SK-N-SH treated with all-trans-retinoic acid at 6 μM for 48 hours (cell line): Measurements from ENCODE around the gene CELF4.

Experiments
- ATAC-seq: fragments of 200-7000 bp; cut with Tn5 transposase; 3 replicates; pipeline ENCODE4 v1.9.1; 2020; ENCODE audit warnings: mild to moderate bottlenecking, moderate library complexity
- ARNTL ChIP-seq: fragments of 450-650 bp; formaldehyde crosslinking; IDR thresholded peaks from 2 replicates; pipeline ENCODE4 v1.5.0; 2020; ENCODE audit warnings: low read depth, mild to moderate bottlenecking, moderate library complexity, borderline replicate concordance
- BACH2 ChIP-seq: fragments of 250-450 bp; sonication (Bioruptor Pico); IDR thresholded peaks from 2 replicates; pipeline ENCODE4 v1.9.0; 2021; ENCODE audit warnings: mild to moderate bottlenecking, borderline replicate concordance
- CREB5 ChIP-seq: fragments of 250-450 bp; sonication (Bioruptor Pico); IDR thresholded peaks from 2 replicates; pipeline ENCODE4 v1.5.1; 2020; ENCODE audit warnings: low read depth, mild to moderate bottlenecking, moderate library complexity
- CSDC2 ChIP-seq: fragments of 250-450 bp; sonication (Bioruptor Pico); IDR thresholded peaks from 2 replicates; pipeline ENCODE4 v1.5.0; 2020; ENCODE audit warnings: mild to moderate bottlenecking, moderate library complexity
- ESRRG ChIP-seq: fragments of 250-450 bp; sonication (Bioruptor Pico); IDR thresholded peaks from 2 replicates; pipeline ENCODE4 v1.6.1; 2021; ENCODE audit warnings: mild to moderate bottlenecking
- GLIS3 ChIP-seq: fragments of 250-450 bp; sonication (Bioruptor Pico); IDR thresholded peaks from 2 replicates; pipeline ENCODE4 v1.5.0; 2020; ENCODE audit warnings: mild to moderate bottlenecking, moderate library complexity
- ISL1 ChIP-seq: fragments of 250-450 bp; sonication (Bioruptor Pico); IDR thresholded peaks from 2 replicates; pipeline ENCODE4 v2.1.2; 2022; ENCODE audit warnings: mild to moderate bottlenecking, moderate library complexity
- OSR1 ChIP-seq: fragments of 250-450 bp; sonication (Bioruptor Pico); IDR thresholded peaks from 2 replicates; pipeline ENCODE4 v1.8.0; 2022; ENCODE audit warnings: moderate library complexity, mild to moderate bottlenecking, inconsistent platforms
- PPARA ChIP-seq: fragments of 250-450 bp; sonication (Bioruptor Pico); IDR thresholded peaks from 2 replicates; pipeline ENCODE4 v1.5.0; 2020; ENCODE audit warnings: mild to moderate bottlenecking, borderline replicate concordance
- RARB ChIP-seq: fragments of 250-450 bp; sonication (Bioruptor Pico); IDR thresholded peaks from 2 replicates; pipeline ENCODE4 v1.8.0; 2021; ENCODE audit warnings: mild to moderate bottlenecking, moderate library complexity
- SNAI2 ChIP-seq: fragments of 250-450 bp; sonication (Bioruptor Pico); IDR thresholded peaks from 2 replicates; pipeline ENCODE4 v1.5.0; 2020; ENCODE audit warnings: mild to moderate bottlenecking, moderate library complexity
- TCF4 ChIP-seq: fragments of 250-450 bp; sonication (Bioruptor Pico); IDR thresholded peaks from 2 replicates; pipeline ENCODE4 v1.8.0; 2021; ENCODE audit warnings: mild to moderate bottlenecking, moderate library complexity, borderline replicate concordance
- TOX ChIP-seq: fragments of 250-450 bp; sonication (Bioruptor Pico); IDR thresholded peaks from 2 replicates; pipeline ENCODE4 v1.8.0; 2021; ENCODE audit warnings: mild to moderate bottlenecking, moderate library complexity, borderline replicate concordance
- TSHZ2 ChIP-seq: fragments of 250-450 bp; sonication (Bioruptor Pico); IDR thresholded peaks from 2 replicates; pipeline ENCODE4 v1.5.0; 2020; ENCODE audit warnings: mild to moderate bottlenecking, moderate library complexity
- ZC3H10 ChIP-seq: fragments of 250-450 bp; sonication (Bioruptor Pico); IDR thresholded peaks from 2 replicates; pipeline ENCODE4 v1.5.1; 2021; ENCODE audit warnings: mild to moderate bottlenecking, moderate library complexity
- ZFP3 ChIP-seq: fragments of 250-450 bp; sonication (Bioruptor Pico); IDR thresholded peaks from 2 replicates; pipeline ENCODE4 v1.5.0; 2020; ENCODE audit warnings: mild to moderate bottlenecking, moderate library complexity
- ZFP30 ChIP-seq: fragments of 450-650 bp; formaldehyde crosslinking; IDR thresholded peaks from 2 replicates; pipeline ENCODE4 v1.5.0; 2022; ENCODE audit warnings: mild to moderate bottlenecking, moderate library complexity
- ZNF565 ChIP-seq: fragments of 450-650 bp; formaldehyde crosslinking; conservative IDR thresholded peaks from 2 replicates; pipeline ENCODE4 v1.5.0; 2020; ENCODE audit warnings: low read depth, mild to moderate bottlenecking, moderate library complexity
- ZNF70 ChIP-seq: fragments of 450-650 bp; formaldehyde crosslinking; IDR thresholded peaks from 2 replicates; pipeline ENCODE4 v1.5.0; 2020; ENCODE audit warnings: mild to moderate bottlenecking, moderate library complexity
- ZNF8 ChIP-seq: fragments of 450-650 bp; formaldehyde crosslinking; IDR thresholded peaks from 2 replicates; pipeline ENCODE4 v1.5.0; 2020; ENCODE audit warnings: mild to moderate bottlenecking, moderate library complexity
- TF ChIP-seq, protein P1 (sequence below): fragments of 250-450 bp; sonication (Bioruptor Pico); IDR thresholded peaks from 2 replicates; pipeline ENCODE4 v1.8.0; 2020; ENCODE audit warnings: mild to moderate bottlenecking, moderate library complexity, borderline replicate concordance
- TF ChIP-seq, protein P2 (sequence below): fragments of 250-450 bp; sonication (Bioruptor Pico); IDR thresholded peaks from 2 replicates; pipeline ENCODE4 v1.5.1; 2021; ENCODE audit warnings: mild to moderate bottlenecking, moderate library complexity

The CELF4 gene

DNA sequence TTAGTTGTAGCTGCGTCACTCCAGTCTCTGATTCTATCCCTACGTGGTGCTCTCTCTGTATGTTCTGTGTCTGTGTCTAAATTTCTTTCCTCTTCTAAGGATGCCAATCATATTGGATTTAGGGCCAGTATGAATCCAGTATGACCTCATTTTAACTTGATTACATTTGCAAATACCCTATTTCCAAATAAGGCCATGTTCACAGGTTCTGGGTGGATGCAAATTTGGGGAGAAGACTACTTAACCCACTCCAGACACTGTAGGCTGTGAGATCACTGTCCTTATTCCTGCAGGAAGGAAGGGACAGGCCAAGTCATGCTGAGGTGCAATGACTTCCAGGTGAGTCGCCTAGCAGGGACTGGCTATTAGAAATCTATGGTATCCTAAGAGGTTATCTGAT, 272.2 kb downstream of the CELF4 start:
- TF ChIP-seq ZFP30 (CRISPR knock-in tag), result no peak
- no peak for TF ChIP-seq TCF4 (CRISPR knock-in tag)
- TF ChIP-seq ARNTL, result no peak
- no peak for TF ChIP-seq RARB
- TF ChIP-seq ZNF565 (CRISPR knock-in tag), result no peak
- TF ChIP-seq OSR1 (CRISPR knock-in tag), result no peak
- no peak for TF ChIP-seq TSHZ2 (CRISPR knock-in tag)
- no peak for TF ChIP-seq SNAI2 (CRISPR knock-in tag)
- TF ChIP-seq CSDC2, result no peak
- TF ChIP-seq CREB5, result no peak
- TF ChIP-seq TOX (CRISPR knock-in tag), result no peak
- TF ChIP-seq ZNF8 (CRISPR knock-in tag), result no peak
- TF ChIP-seq BACH2, result no peak
- TF ChIP-seq, protein P1, sequence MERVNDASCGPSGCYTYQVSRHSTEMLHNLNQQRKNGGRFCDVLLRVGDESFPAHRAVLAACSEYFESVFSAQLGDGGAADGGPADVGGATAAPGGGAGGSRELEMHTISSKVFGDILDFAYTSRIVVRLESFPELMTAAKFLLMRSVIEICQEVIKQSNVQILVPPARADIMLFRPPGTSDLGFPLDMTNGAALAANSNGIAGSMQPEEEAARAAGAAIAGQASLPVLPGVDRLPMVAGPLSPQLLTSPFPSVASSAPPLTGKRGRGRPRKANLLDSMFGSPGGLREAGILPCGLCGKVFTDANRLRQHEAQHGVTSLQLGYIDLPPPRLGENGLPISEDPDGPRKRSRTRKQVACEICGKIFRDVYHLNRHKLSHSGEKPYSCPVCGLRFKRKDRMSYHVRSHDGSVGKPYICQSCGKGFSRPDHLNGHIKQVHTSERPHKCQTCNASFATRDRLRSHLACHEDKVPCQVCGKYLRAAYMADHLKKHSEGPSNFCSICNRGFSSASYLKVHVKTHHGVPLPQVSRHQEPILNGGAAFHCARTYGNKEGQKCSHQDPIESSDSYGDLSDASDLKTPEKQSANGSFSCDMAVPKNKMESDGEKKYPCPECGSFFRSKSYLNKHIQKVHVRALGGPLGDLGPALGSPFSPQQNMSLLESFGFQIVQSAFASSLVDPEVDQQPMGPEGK (CRISPR knock-in tag), result no peak
- no peak for TF ChIP-seq ISL1 (CRISPR knock-in tag)
- TF ChIP-seq, all 23 proteins: peak for 0
- ATAC-seq, result no peak

GRCh38 chr18:37289423-37289822, 276.2 kb downstream of the CELF4 start:
- TF ChIP-seq ESRRG (CRISPR knock-in tag) (no peak), TOX (CRISPR knock-in tag) (no peak), ZFP3 (CRISPR knock-in tag) (no peak), BACH2 (no peak), GLIS3 (no peak), PPARA (CRISPR knock-in tag) (no peak), TCF4 (CRISPR knock-in tag) (no peak), ZNF70 (CRISPR knock-in tag) (no peak), SNAI2 (CRISPR knock-in tag) (no peak), ZFP30 (CRISPR knock-in tag) (no peak), CREB5 (no peak), ZNF8 (CRISPR knock-in tag) (no peak), ARNTL (no peak), ZC3H10 (CRISPR knock-in tag) (no peak), OSR1 (CRISPR knock-in tag) (no peak)
- TF ChIP-seq, protein P1 (CRISPR knock-in tag), result no peak
- no peak for ATAC-seq

DNA sequence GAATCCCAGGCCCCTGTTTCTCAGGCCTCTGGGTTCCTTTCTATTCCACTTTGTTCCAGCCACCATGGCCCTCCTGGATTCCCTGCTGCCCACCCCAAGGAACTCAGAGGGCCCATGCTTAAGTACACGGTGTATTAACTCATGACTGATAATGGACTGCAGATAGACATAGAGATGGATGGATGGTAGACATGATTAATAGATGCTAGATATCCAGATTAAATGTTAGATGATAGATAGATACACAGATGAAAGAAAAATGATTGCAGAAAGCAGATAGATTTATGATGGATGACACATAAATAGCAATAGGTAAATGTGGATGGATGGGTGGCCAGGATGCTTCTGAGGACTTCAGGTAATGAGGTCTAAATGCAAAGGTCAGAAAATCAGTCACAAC, 278.0 kb downstream of the CELF4 start:
- no peak for ATAC-seq
- TF ChIP-seq, protein P2, sequence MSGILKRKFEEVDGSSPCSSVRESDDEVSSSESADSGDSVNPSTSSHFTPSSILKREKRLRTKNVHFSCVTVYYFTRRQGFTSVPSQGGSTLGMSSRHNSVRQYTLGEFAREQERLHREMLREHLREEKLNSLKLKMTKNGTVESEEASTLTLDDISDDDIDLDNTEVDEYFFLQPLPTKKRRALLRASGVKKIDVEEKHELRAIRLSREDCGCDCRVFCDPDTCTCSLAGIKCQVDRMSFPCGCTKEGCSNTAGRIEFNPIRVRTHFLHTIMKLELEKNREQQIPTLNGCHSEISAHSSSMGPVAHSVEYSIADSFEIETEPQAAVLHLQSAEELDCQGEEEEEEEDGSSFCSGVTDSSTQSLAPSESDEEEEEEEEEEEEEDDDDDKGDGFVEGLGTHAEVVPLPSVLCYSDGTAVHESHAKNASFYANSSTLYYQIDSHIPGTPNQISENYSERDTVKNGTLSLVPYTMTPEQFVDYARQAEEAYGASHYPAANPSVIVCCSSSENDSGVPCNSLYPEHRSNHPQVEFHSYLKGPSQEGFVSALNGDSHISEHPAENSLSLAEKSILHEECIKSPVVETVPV (CRISPR knock-in tag), result no peak
- TF ChIP-seq ZC3H10 (CRISPR knock-in tag) (no peak), ISL1 (CRISPR knock-in tag) (no peak), CSDC2 (no peak), ZNF70 (CRISPR knock-in tag) (no peak), SNAI2 (CRISPR knock-in tag) (no peak), ZFP30 (CRISPR knock-in tag) (no peak), ZFP3 (CRISPR knock-in tag) (no peak), GLIS3 (no peak), CREB5 (no peak), OSR1 (CRISPR knock-in tag) (no peak), BACH2 (no peak), ZNF565 (CRISPR knock-in tag) (no peak), PPARA (CRISPR knock-in tag) (no peak)
- TF ChIP-seq, protein P1 (CRISPR knock-in tag), result no peak
